Activated T-cell treated with anti-CD3 and anti-CD28 coated beads, Interleukin-2, amount 50 U/mL, for 1 hour (primary cell): ENCODE results near the gene PRPSAP2.

Source experiments
- DNase-seq: peaks from one replicate; pipeline ENCODE4 v3.0.0-alpha.2; 2020

Gene PRPSAP2

GRCh38 chr17:18964018-18964351 lies 106.1 kb downstream of the PRPSAP2 start:
- no peak for DNase-seq

- DNase-seq, result no peak
Measured at GRCh38 chr17:18964550-18964949, 106.6 kb downstream of the PRPSAP2 start.

- no peak for DNase-seq
Measured at GRCh38 chr17:18965530-18966236, 107.8 kb downstream of the PRPSAP2 start.

DNA sequence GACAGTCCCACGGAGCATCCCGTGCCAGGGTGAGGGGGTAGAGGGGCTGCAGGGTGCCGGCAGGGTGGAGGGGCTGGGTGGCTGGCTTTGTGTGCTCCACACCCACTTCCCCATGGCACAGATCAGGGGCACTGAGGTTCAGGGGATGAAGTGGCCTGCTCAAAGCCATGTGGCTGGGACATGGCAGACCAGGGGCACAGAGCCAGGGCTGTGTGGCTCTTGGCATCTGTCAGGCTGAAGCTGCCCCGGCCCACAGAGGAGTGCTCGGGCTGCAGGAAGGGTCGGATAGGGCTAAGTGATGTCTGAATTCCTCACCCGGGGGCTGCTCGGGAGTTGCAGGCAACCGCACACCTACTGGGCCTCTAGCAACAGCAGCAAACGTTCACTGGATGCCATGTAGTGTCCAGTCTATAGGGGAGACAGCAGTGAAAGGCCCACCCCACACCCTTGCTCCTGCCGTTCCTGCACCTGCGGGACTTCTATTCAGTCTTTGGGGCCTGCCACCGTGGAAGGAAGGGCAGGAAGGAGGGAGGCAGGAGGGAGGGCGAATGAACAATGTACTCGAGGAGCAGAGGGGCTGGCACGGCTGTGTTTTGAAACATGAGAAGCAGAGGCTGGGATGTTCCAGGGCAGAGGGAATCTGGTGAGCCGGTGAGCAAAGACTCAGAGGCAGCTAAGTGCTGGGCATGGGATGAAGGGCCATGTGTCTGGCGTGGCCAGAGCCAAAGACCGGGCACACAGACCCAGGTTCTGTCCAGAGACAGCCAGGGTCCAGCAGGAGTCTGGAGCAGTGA lies 109.1 kb downstream of the PRPSAP2 start:
- DNase-seq, result no peak

GRCh38 chr17:18967916-18968315 lies 110.0 kb downstream of the PRPSAP2 start:
- DNase-seq, result no peak

GRCh38 chr17:18968345-18968744 lies 110.4 kb downstream of the PRPSAP2 start:
- no peak for DNase-seq

DNA sequence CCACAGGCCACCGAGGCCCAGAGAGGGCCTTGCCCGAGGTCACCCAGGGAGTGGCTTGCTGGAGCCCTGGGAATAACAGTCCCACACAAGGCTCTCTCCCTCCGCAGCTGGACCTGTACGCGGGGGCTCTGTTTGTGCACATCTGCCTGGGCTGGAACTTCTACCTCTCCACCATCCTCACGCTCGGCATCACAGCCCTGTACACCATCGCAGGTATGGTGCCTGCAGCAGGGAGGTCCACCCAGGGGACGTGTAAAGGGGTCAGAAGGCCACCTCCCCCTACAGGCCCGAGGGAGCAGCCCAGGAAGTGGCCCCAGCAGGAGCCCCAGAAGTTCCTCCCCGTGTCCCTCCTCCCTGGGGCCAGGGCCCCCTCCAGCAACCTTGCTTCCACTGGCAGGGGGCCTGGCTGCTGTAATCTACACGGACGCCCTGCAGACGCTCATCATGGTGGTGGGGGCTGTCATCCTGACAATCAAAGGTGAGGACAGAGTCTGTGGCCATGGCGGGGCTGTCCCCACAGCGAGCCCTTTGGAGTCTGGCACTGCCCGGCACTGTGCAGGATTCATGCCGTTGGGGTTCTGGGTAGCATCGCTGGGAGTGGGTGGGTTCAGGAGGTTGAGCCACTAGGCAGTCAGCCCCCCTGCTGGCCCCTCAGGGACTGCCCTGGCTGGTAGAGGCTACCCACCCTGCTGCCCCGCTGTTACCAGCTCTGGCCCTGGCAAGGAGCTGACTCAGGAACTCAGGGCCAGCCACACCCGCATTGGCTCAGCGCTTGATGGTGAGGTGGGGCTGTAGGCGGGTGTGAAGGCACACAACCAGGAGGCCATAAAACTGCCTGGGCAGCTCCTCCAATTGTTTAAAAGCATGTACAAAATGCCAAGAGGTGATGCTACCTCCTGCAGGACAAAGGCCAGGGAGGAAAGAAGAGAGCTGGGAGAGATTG lies 111.3 kb downstream of the PRPSAP2 start:
- DNase-seq, result no peak

GRCh38 chr17:18970582-18971480 lies 112.9 kb downstream of the PRPSAP2 start:
- no peak for DNase-seq

- no peak for DNase-seq
Measured at GRCh38 chr17:18971801-18972200, 113.9 kb downstream of the PRPSAP2 start.

DNA sequence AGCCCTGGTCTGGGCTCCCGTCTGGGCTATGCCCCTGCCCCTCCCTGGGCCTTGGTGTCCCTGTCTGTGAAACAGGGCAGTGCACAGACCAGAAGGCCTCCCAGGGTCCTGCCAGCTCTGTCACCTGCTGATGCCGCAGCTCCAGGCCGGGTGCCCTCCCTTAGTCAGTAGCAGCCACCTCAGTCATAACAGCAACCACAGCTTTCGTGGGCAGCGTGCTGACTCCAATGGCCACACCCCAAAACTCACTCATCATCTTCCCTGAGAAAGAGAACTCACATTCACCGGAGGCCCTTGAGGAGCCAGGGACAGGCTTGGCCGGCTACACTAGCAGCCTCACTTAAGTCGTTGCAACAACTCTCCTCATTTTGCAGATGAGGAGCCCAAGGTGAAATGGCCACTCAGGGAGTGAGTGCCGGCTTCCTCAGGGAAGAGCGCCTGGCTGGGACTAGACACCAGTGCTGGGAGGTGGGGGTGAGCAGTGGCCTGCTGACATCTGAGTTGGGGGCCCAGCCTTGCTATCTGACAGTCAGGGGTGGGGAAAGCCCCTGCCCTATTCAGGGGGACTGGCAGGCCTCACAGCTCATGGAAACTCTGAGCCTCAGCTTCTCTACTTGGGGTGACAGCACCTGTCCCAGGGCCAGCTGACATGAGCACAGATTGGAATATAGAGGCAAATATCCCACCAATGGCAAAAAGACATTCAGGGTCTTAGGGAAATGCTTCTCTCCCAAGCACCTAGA lies 116.6 kb downstream of the PRPSAP2 start:
- no peak for DNase-seq

GRCh38 chr17:18975597-18975996 lies 117.7 kb downstream of the PRPSAP2 start:
- no peak for DNase-seq

DNA sequence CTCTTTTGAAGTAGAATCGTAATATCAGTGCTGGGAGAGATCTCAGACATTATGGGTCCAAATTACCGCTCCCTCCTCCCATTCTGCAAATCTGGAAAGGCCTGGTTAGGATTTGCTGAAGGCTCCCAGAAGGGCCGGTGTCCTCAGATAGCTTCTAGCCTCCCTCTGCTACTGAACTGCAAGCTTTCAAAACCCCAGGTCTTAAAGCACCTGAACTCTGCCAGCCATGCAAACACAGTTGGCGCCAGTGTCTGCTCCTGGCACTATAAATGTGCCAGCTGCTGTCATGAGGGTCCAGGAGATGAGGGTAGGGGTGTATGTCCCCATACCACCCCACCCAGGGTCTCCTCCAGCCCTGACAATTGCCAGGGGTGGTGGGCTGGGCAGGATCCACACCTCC lies 118.3 kb downstream of the PRPSAP2 start:
- DNase-seq, result no peak

DNA sequence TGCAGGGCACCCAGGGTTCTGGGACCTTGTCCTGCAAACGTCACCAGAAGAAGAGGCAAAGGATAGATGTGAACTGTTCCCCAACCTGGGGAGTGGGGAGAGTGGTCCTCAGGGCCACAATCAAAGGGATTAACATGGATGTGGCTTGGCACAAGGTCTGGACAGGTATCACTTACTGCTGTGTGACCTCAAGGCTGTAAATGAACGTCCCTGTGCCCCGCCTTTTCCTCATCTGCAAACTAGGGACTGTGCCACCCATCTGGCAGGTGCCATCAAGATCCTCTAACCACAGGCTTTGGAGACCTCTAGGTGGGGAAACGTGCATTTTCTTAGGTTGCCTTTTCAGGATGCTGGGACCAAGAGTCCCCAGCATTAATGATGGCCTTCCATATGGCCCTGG lies 119.1 kb downstream of the PRPSAP2 start:
- DNase-seq, result no peak

GRCh38 chr17:18977646-18978045 lies 119.7 kb downstream of the PRPSAP2 start:
- no peak for DNase-seq

DNA sequence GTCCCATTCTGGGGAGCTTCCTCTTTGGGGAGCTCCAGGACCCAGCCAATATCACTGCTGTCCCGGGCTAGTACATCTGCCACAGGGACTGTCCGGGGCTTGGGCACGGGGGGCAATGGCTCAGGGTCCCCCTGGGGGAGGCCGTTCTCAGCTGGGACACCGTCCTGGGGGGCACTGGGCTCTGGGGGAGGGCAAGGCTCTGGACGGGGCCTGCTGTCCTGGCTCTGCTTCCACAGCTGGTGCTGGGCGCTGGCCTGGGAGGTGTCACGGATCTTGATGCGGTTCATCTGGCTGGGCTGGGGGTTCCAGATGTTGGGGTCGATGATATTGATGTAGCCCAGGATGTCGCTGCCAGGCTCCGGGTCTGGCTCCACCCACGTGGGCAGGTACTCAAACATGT lies 120.1 kb downstream of the PRPSAP2 start:
- no peak for DNase-seq

GRCh38 chr17:18978655-18979054 lies 120.7 kb downstream of the PRPSAP2 start:
- no peak for DNase-seq
